MM.1S (cell line): ENCODE measurements around the gene ATP7A.
"Not testable (repeated sequence)": the region's sequence is repeated elsewhere in the genome, so short reads cannot be mapped to it uniquely, and the experiment has no call there.

ENCODE experiments used
- DNase-seq: peaks from one replicate; pipeline ENCODE4 v3.0.0-alpha.2; 2015
- H2AFZ ChIP-seq: fragments of 300-600 bp; sonication (generic); 2 replicates; pipeline ENCODE4 v1.6.0; 2016; ENCODE audit warnings: antibody characterized with exemption, low read length
- H3F3A ChIP-seq: fragments of 300-600 bp; sonication (generic); 2 replicates; pipeline ENCODE4 v1.6.1; 2016; ENCODE audit warnings: mild to moderate bottlenecking, antibody characterized with exemption, low read length, moderate library complexity, mixed read lengths; ENCODE audit not compliant: insufficient read depth
- H3K27ac ChIP-seq: fragments of 300-600 bp; sonication (generic); 2 replicates; pipeline ENCODE4 v1.5.1; 2016; ENCODE audit warnings: mild to moderate bottlenecking, low read length
- H3K27me3 ChIP-seq: fragments of 300-600 bp; sonication (generic); replicated peaks from 2 replicates; pipeline ENCODE4 v1.6.0; 2016; ENCODE audit warnings: low read length; ENCODE audit not compliant: insufficient read depth
- H3K36me3 ChIP-seq: fragments of 300-600 bp; sonication (generic); replicated peaks from 2 replicates; pipeline ENCODE4 v1.6.1; 2016; ENCODE audit warnings: mild to moderate bottlenecking, low read length, mixed read lengths; ENCODE audit not compliant: insufficient read depth
- H3K4me1 ChIP-seq: fragments of 300-600 bp; sonication (generic); 2 replicates; pipeline ENCODE4 v1.6.1; 2016; ENCODE audit warnings: low read length, mixed read lengths
- H3K4me2 ChIP-seq: fragments of 300-600 bp; sonication (generic); 2 replicates; pipeline ENCODE4 v1.6.0; 2016; ENCODE audit warnings: low read depth, low read length
- H3K4me3 ChIP-seq: fragments of 300-600 bp; sonication (generic); 2 replicates; pipeline ENCODE4 v1.5.1; 2016; ENCODE audit warnings: low read length, mixed read lengths
- H3K79me2 ChIP-seq: fragments of 300-600 bp; sonication (generic); 2 replicates; pipeline ENCODE4 v1.6.1; 2016; ENCODE audit warnings: mixed run types, low read length, mixed read lengths
- H3K9ac ChIP-seq: fragments of 300-600 bp; sonication (generic); 2 replicates; pipeline ENCODE4 v1.6.1; 2016; ENCODE audit warnings: low read length, mixed read lengths
- H3K9me2 ChIP-seq: fragments of 300-600 bp; sonication (generic); replicated peaks from 2 replicates; pipeline ENCODE4 v1.6.1; 2016; ENCODE audit warnings: mild to moderate bottlenecking, low read length, mixed read lengths; ENCODE audit not compliant: insufficient read depth
- H3K9me3 ChIP-seq: fragments of 300-600 bp; sonication (generic); replicated peaks from 2 replicates; pipeline ENCODE4 v1.6.1; 2016; ENCODE audit warnings: mild to moderate bottlenecking, low read length, mixed read lengths; ENCODE audit not compliant: insufficient read depth
- H4K20me1 ChIP-seq: fragments of 300-600 bp; sonication (generic); 2 replicates; pipeline ENCODE4 v1.6.1; 2016; ENCODE audit warnings: mild to moderate bottlenecking, low read length, moderate library complexity, mixed read lengths; ENCODE audit not compliant: insufficient read depth
- EZH2 ChIP-seq: fragments of 300-600 bp; sonication (generic); optimal IDR thresholded peaks from 2 replicates; pipeline ENCODE3; 2017; ENCODE audit warnings: low read depth, mild to moderate bottlenecking, antibody characterized with exemption, low read length, mixed read lengths
- EZH2phosphoT487 ChIP-seq: fragments of 300-600 bp; sonication (generic); IDR thresholded peaks from 2 replicates; pipeline ENCODE4 v1.6.1; 2018; ENCODE audit warnings: antibody characterized with exemption, low read length
- TF ChIP-seq, protein P1 (sequence below): fragments of 300-600 bp; sonication (generic); IDR thresholded peaks from 2 replicates; pipeline ENCODE4 v1.5.1; 2016; ENCODE audit warnings: antibody characterized with exemption, low read length, mixed read lengths

ATP7A gene

DNA sequence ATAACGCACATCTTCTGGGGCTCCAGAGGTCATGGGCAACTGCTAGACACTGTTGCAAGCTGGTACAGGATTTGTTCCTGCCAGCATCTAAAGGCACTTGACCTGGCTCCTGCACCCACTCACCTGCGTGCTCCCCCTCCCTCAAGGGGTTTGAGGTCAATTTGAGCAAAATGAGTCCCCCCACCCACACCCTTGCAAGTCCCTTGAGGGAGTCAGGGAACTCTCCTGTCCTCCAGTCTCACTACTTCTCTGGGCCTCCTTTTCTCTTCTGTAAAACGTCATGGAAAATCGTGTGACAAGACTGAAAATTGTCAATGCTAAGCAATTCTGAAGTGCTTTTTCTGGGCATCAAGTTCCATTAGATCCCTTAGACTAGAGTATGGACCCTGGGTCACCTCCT lies 153.7 kb downstream of the ATP7A start:
- no peak overlapping the region for H2AFZ ChIP-seq
- peak overlapping the region; percentile 72; the same call in 1 of the 2 replicates for H3K27ac ChIP-seq
- DNase-seq: no peak
- H3K4me3 ChIP-seq: no peak overlapping the region
- no peaks in the 10 kb centered on the region for H4K20me1 ChIP-seq
- no peak overlapping the region for H3K9ac ChIP-seq
- H3K4me2 ChIP-seq: no peak overlapping the region
- H3F3A ChIP-seq: no peaks in the 10 kb centered on the region
- H3K27me3 ChIP-seq: no peaks in the 10 kb centered on the region
- no peaks in the 10 kb centered on the region for H3K36me3 ChIP-seq
- TF ChIP-seq EZH2phosphoT487 (no peak), EZH2 (no peak)
- TF ChIP-seq, protein P1, sequence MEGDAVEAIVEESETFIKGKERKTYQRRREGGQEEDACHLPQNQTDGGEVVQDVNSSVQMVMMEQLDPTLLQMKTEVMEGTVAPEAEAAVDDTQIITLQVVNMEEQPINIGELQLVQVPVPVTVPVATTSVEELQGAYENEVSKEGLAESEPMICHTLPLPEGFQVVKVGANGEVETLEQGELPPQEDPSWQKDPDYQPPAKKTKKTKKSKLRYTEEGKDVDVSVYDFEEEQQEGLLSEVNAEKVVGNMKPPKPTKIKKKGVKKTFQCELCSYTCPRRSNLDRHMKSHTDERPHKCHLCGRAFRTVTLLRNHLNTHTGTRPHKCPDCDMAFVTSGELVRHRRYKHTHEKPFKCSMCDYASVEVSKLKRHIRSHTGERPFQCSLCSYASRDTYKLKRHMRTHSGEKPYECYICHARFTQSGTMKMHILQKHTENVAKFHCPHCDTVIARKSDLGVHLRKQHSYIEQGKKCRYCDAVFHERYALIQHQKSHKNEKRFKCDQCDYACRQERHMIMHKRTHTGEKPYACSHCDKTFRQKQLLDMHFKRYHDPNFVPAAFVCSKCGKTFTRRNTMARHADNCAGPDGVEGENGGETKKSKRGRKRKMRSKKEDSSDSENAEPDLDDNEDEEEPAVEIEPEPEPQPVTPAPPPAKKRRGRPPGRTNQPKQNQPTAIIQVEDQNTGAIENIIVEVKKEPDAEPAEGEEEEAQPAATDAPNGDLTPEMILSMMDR: no peak
- H3K9me3 ChIP-seq: no peaks in the 10 kb centered on the region
- H3K79me2 ChIP-seq: no peaks in the 10 kb centered on the region
- peaks cover 54% of the 10 kb centered on the region for H3K4me1 ChIP-seq
- no peaks in the 10 kb centered on the region for H3K9me2 ChIP-seq

DNA sequence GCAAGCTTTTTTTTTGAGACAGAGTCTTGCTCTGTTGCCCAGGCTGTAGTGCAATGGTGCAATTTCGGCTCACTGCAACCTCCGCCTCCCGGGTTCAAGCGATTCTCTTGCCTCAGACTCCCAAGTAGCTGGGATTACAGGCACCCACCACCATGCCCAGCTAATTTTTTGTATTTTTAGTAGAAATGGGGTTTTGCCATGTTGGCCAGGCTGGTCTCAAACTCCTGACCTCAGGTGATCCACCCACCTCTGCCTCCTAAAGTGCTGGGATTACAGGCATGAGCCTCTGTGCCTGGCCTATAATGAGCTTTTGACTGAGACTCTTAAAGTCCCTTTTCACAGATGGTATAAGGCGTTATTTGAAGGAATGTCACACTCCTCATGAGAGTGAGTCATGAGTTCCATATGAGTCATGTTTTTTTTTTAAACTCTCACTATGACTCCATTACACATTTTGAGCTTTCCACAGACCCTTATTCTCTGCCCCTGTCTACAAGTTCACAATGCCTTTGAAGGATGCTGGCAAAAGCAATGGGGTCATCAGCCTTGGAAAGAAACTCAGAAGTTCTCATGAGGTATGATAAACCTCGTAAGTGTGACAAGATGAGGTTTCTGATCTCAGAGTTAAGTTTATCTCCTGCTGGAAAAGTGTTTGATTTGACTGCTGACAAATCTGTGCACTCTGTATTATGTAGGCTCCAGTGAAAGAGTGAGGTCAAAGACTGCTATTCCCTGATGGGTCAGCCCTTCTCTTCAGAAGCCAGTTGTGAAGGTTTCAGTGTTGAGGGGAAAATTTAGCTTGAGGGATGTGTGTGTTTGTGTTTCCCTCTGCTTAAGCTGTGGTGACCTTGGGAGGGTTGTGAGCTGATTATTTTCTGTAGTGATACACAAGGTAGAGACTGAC lies 154.5 kb downstream of the ATP7A start:
- H3K36me3 ChIP-seq, H4K20me1 ChIP-seq, H3K9me3 ChIP-seq, H3K4me3 ChIP-seq, H3F3A ChIP-seq, H3K9me2 ChIP-seq, H3K79me2 ChIP-seq, H2AFZ ChIP-seq, H3K4me2 ChIP-seq, H3K9ac ChIP-seq, H3K27me3 ChIP-seq: not testable (repeated sequence)
- peaks cover 51% of the 10 kb centered on the region for H3K4me1 ChIP-seq
- peak overlapping the region; percentile 72; the same call in 1 of the 2 replicates for H3K27ac ChIP-seq
- DNase-seq: peak; percentile 19

DNA sequence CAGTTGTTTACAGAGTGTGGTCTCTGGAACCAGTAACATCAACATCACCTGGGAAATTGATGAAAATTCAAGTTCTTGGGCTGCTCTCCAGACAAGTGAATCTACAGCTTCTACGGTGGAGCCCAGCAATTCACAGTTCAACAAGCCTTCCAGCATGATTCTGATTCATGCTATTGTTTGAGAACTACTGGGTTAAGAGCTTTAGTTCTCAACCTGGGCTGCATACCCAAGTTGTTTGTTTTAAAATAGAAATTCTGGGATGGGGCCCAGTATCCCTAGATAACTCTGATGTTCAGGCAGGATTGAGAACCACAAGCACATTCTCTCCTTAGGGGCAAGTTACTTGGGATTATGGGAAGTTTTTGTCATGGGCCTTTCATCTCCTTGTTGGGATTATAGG lies 155.6 kb downstream of the ATP7A start:
- Histone ChIP-seq H3K4me2 (no peak overlapping the region), H2AFZ (no peak overlapping the region), H3K79me2 (no peaks in the 10 kb centered on the region), H3K9me2 (no peaks in the 10 kb centered on the region), H3K4me1 (peaks cover 39% of the 10 kb centered on the region), H3K9ac (no peak overlapping the region), H3K4me3 (no peak overlapping the region), H3K36me3 (no peaks in the 10 kb centered on the region), H3K27me3 (no peaks in the 10 kb centered on the region), H3F3A (no peaks in the 10 kb centered on the region), H4K20me1 (no peaks in the 10 kb centered on the region), H3K27ac (no peak overlapping the region), H3K9me3 (no peaks in the 10 kb centered on the region)
- no peak for DNase-seq
- TF ChIP-seq EZH2phosphoT487 (no peak), EZH2 (no peak)
- TF ChIP-seq, protein P1: no peak

DNA sequence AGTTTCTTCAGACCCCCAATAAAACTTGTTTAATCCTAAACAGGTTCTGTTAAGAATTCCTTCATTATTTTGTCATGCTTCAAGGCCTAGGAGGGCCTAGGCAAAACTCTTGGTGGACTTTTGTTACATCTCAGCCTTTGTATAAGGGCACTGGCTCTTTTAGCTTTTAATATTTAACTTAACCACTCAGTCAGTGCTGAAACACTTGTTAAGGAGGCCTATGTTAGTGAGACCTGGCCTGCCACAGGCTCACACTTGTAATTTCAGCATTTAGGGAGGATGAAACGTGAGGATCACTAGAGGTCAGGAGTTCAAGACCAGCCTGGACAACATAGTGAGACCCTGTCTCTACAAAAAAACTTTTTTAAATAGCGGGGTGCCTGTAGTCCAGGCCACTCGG lies 160.8 kb downstream of the ATP7A start:
- TF ChIP-seq EZH2phosphoT487: no peak
- TF ChIP-seq EZH2: no peak
- TF ChIP-seq, protein P1: no peak
- Histone ChIP-seq H3K79me2 (no peaks in the 10 kb centered on the region), H4K20me1 (no peaks in the 10 kb centered on the region), H3K27me3 (no peaks in the 10 kb centered on the region), H3K4me3 (no peak overlapping the region), H3F3A (peaks cover 6% of the 10 kb centered on the region), H3K36me3 (no peaks in the 10 kb centered on the region), H3K4me2 (no peak overlapping the region), H3K27ac (no peak overlapping the region), H2AFZ (no peak overlapping the region), H3K4me1 (peaks cover 17% of the 10 kb centered on the region), H3K9me2 (no peaks in the 10 kb centered on the region), H3K9me3 (no peaks in the 10 kb centered on the region), H3K9ac (no peak overlapping the region)
- DNase-seq: no peak

DNA sequence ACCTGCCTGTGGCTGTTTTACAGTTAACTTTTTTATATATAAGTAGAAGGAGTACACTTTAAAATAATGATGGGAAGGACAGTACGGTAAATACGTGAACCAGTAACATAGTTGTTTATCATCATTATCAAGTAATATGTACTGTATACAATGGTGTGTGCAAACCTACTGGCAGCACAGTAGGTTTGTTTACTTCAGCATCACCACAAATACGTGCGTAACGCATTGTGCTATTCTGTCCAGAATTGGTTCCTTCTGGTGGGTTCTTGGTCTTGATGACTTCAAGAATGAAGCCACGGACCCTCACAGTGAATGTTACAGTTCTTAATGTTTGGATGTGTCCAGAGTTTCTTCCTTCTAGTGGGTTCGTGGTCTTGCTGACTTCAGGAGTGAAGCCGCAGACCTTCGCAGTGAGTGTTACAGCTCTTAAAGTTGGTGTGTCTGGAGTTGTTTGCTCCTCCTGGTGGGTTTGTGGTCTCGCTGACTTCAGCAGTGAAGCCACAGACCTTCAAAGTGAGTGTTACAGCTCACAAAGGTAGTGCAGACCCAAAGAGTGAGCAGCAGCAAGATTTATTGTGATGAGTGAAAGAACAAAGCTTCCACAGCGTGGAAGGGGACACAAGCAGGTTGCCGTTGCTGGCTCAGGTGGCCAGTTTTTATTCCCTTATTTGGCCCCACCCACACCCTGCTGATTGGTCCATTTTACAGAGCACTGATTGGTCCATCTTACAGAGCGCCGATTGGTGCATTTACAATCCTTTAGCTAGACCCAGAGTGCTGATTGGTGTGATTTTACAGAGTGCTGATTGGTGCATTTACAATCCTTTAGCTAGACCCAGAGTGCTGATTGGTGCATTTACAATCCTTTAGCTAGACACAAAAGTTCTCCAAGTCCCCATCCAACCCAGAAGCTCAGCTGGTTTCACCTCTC lies 162.9 kb downstream of the ATP7A start:
- H3K9ac ChIP-seq, H3K36me3 ChIP-seq, H3K79me2 ChIP-seq, H3K27me3 ChIP-seq, H2AFZ ChIP-seq, H3K9me3 ChIP-seq, H4K20me1 ChIP-seq, H3K9me2 ChIP-seq, H3F3A ChIP-seq, H3K4me3 ChIP-seq, H3K4me2 ChIP-seq, DNase-seq: not testable (repeated sequence)
- peaks cover 11% of the 10 kb centered on the region for H3K4me1 ChIP-seq
- H3K27ac ChIP-seq: peak overlapping the region; percentile 63; the same call in 1 of the 2 replicates
